Fibroblast of villous mesenchyme (primary cell): ENCODE results near the gene GMDS. TPM values are rescaled to one million over a fixed set of nuclear protein-coding genes. Genes with fewer than 3 reads are reported as not detected.

ENCODE experiments used
- DNase-seq: peaks from one replicate; pipeline ENCODE4 v3.0.0-alpha.2; 2010; ENCODE audit warnings: low read depth
- H3K4me3 ChIP-seq: 2 replicates; pipeline ENCODE4 v1.5.1; 2011; ENCODE audit warnings: low read depth, mild to moderate bottlenecking, low read length
- CTCF ChIP-seq: IDR thresholded peaks from 2 replicates; pipeline ENCODE4 v1.5.1; 2012; ENCODE audit warnings: low read depth, mild to moderate bottlenecking, low read length; ENCODE audit not compliant: insufficient read depth
- total RNA-seq: library from RNA; depleted of rRNA; stranded (reverse); fragments of >200 nt; gene quantifications from 2 replicates; pipeline ENCODE4 v1.2.3, GENCODE V29; 2012

GMDS gene
- total RNA-seq, 1 donor, result 6.5 TPM

DNA sequence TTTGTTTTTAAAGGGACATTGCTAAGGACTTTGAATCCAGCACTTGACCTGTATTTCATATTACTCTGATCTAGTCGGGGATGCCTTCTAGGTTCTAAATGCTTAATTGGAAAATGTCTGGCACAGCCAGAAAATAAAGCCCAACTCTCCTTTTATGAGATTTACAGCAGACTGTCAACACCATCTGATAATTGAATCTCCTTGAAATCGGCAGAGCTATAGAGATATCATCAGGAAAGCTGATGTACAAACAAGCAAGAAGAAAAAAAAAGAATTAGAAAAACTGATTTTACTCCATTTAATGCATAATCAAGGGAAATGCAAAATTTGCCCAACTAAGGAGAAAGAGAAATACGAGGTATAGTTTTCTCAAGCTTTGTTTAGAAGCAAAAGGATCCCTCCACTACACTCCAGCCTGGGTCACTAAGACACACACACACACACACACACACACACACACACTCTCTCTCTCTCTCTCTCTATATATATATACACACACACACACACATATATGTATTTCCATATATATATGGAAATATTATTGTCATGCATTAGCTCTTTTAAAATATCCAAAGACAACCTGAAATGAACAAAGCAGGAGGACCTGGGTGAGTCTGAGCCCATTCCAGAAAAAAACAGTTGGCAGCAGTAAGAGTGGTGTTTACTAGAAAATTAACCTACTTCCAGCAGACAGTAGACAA lies 645.2 kb downstream of the GMDS start:
- TF ChIP-seq CTCF, result no peak
- DNase-seq, result no peak
- H3K4me3 ChIP-seq, result no peak overlapping the region

DNA sequence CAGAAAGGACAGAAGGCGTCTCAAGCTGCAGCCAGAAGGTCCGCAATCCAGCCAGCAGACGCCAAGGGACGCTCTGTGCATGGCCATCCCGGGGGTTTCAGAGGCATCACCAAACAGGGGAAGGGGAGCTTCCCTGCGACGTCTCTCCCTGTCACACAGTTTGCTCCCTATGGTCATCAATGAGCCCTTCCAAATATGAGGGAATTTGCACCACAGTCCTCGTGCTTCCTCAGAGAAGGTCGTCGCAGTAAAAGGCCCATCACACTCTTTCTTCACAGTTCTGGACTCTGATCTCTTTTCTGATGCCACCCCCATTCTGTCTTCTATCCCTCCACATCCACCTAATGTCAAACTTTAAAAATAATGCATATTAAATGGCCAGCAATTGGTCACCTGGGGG lies 645.9 kb downstream of the GMDS start:
- TF ChIP-seq CTCF, result no peak

DNA sequence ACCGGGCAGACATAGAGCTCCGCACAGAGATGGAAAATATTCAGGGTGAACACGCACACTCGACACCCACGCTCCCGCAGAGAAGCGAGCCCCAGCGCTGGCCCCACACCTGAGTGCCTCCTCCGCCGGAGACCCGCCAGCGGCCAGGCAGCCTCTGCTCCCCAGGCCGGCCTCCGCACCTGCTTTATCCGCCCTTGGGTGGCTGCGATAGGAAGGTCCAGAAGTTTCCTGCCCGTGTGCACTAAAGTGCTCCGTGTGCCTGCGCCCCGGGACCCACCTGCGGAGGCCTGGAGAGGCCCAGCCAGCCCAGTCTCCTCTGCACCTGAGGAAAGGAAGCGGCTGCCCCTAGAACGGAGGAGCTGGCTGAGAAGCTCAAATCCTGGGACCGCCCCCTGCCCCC lies 646.5 kb downstream of the GMDS start:
- TF ChIP-seq CTCF, result no peak
- no peak overlapping the region for H3K4me3 ChIP-seq
- DNase-seq, result no peak

More for the DNA sequence above, 645.9 kb downstream of the GMDS start:
- DNase-seq, result no peak
- no peak overlapping the region for H3K4me3 ChIP-seq

GRCh38 chr6:1598433-1598832 lies 647.0 kb downstream of the GMDS start:
- TF ChIP-seq CTCF, result no peak
- DNase-seq, result no peak
- H3K4me3 ChIP-seq, result no peak overlapping the region

DNA sequence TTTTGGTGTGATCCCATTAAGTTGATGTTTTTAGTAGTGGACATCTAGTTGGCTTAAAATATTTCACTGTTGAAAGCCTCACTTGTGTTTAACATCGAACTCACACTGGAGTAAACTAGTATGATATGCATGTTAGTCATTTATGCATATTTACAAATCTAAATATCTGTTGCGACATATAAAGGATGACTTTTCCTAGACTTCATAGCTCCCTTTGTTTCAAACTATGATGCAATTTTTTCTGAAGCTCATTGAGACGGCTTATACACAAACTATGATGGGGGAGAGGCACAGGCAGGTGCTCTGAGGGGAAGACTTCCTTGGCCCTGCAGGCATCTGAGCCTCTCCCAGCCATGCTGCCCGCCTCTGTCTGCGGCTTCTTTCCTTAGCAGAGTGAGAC lies 647.5 kb downstream of the GMDS start:
- TF ChIP-seq CTCF, result no peak
- DNase-seq, result peak; percentile 58

DNA sequence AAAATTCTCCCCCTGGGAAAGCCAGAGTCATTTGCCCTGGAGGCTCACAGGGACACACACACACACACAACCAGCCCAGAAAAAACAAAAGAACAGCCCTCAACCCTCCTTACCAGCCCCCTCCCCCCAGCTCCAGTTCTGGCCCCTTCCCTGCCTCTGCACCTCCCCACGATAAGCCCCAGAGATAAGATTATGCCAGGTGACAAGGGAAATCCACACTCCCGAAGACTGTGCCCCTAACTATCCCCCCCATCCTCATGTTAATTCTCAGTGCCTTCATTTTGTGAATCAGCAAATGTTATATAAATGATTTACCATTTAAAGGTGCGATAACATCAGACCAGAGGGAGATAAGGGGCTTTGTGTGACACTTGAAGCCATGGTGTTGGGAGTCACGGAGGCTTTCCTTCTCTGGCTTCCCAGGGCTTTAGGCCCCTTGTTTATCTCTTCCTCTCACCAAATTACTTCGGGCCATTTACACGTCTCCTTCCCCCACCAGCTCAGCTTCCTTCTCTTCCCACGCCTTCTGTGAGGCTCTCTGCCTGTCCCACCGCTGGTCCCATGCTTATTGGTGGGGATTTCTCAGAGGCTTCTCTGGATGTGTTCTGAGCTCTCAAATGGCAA lies 648.2 kb downstream of the GMDS start:
- no peak for TF ChIP-seq CTCF

More for the DNA sequence above, 647.5 kb downstream of the GMDS start:
- no peak overlapping the region for H3K4me3 ChIP-seq

More for the DNA sequence above, 648.2 kb downstream of the GMDS start:
- no peak for DNase-seq
- no peak overlapping the region for H3K4me3 ChIP-seq
